Measurements from ENCODE around the gene UBN2.

The UBN2 gene

DNA sequence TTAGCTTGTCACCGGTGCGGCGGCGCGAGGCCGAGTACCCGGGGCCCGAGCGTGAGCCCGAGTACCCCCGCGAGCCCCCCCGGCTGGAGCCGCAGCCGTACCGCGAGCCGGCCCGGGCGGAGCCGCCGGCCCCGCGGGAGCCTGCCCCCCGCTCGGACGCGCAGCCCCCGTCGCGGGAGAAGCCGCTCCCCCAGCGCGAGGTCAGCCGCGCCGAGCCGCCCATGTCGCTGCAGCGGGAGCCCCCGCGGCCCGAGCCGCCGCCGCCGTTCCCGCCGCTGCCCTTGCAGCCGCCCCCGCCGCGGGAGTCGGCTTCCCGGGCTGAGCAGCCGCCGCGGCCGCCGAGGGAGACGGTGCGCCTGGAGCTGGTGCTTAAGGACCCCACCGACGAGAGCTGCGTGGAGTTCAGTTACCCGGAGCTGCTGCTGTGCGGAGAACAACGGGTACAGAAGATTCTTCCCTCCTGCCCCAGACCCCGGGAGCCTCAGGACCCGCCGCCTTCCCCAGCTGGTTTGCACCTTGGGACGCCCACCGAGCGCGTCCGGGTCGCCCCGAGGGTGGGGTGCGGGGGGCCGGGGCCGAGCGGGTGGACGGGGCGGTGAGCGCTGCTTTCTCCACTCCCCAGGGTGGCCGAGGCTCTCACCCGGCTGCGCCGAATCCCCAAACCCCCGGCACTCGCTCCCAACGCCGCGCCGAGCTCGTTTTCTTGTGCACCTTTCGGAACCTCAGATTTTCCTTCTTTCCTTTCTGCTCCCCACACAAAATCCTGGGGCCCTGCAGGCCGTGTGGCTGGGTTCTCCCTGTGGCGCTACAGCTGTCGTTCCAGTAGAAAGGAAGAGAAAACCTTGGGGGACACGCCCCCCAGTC lies 708 bp downstream of the UBN2 start:
- peak in 1 of 2 donors; percentile 1 for DNase-seq (ENCODE audit: low read depth in 2 of 2)

DNA sequence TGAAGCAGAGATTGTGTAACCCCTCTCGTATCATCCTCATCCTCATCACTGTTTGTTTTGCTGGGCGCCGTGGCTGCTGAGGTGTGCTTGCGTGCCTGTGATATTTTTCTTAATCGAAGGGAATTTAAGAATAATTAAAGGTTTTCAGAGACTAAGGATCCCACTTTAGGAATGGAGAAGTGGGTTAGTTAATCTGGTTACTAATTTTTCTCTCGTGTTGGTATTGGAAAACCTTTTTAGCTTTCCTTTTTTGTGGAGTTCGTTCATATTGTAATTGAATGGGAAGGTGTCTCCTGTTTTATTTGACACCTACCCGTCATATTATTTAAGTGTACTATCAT lies 1.3 kb downstream of the UBN2 start:
- DNase-seq (ENCODE audit: low read depth in 2 of 2): no peak

DNA sequence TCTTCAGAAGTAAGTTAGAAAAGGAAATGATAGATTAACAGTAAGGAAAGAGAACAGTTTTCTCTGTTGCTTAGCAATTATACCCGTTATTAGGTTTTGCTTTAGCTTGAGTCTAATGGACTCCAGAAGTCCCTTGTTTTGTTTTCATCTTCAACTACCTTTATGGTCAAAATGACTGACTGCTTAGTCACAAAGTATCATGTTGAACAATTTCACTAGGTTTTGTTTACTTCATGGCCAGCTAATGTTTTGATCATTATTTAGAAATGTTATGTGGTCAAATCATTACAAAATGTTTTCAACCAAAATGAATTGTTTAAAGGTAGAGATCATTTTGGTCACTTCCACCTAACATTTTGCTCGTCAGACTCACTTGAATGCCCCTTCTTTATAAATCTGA lies 1.9 kb downstream of the UBN2 start:
- no peak for DNase-seq (ENCODE audit: low read depth in 2 of 2)

DNA sequence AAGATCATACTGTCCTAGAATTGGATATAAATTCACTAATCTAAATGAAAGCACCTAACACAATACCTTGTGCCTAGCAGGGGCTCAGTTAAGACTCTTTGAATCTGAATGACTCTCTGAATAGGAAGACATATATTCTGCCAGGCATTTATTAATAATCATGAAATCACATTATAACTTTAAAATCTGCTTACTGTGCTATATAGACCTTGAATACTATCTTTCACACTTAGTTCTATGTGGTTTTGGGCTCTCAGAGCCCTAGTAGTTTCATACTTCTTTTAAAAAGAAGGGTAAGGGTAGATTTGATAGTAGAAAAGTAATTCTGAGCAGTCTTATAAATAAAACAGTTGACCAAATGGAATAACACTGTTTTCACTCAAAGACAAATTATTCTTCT lies 10.2 kb downstream of the UBN2 start:
- no peak for DNase-seq (ENCODE audit: low read depth in 2 of 2)

DNA sequence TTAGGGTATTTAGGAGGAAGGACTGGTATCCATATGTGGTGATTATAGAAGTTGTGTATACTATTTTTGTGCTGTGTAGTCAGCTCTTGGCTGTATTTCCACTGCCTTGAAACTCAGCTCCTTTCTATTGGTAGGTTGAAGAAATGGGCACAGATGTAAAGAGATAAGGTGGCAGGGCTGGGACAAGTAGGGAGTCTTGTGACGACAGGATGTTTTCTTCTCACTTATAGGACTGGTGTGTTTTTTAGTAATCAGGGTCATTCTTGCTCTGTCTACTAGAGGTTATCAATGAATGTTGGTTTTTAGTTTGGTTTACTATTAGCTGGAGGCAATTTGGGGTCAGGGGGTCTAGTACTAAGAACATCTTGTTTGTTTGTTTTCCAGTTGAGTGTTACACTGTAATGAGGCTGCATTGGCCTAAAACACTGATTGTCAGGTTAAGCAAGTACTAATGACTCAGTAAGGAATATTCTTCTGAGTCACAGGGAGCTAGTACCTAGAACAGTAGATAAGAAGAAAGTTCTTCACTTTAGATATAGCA lies 11.8 kb downstream of the UBN2 start:
- no peak for DNase-seq (ENCODE audit: low read depth in 2 of 2)

DNA sequence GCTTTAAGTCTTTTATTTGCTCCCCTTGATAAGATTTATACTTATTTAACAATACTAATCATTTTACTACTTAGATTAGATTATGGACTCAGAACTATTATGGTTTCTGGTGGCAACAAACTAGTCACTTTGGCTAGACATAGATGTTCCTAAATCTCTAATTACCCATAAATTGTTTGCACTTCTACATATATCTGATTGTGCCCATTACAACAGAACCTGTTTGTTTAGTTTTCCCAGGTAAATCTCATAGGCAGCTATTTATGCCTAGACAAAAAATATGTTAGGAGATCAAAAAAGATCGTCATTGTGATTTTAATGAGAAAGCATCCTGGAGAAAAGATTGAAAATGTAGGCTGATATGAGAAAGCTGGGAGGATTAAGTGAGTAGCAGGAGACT lies 14.4 kb downstream of the UBN2 start:
- DNase-seq (ENCODE audit: low read depth in 2 of 2): no peak

DNA sequence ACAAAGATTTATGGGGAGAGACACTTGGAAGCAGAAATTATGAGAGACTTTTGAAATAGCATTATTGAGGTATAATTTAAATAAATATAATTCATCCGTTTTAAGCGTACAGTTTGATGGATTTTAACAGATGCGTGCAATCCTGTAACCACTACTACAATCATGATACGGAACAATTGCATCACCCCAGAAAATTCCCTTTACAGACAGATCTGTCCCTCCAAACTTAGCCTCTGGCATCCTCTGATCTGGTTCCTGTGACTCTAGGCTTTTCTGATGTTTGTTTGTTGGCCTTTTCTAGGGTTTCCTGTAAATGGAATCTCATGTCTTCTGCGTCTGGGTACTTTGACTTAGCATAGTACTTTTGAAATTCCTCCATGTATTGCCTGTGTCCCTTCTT lies 15.5 kb downstream of the UBN2 start:
- DNase-seq (ENCODE audit: low read depth in 2 of 2): no peak

DNA sequence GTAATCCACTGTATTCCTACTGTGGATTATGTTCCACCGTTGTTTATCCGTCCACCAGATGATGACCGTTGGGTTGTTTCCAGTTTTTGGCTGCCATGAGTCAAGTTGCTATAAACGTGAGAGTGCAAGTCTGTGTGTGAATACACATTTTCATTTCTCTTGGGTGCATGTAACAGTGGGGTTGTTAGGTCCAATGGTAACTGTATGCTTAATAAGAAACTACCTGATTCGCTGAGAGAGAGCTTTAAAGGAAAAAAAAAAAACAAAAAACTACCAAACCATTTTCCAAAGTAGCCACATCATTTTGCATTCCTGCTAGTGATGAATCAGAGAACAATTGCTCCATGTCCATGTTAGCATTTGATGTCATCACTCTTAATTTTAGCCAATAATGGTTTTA lies 15.9 kb downstream of the UBN2 start:
- no peak for DNase-seq (ENCODE audit: low read depth in 2 of 2)

DNA sequence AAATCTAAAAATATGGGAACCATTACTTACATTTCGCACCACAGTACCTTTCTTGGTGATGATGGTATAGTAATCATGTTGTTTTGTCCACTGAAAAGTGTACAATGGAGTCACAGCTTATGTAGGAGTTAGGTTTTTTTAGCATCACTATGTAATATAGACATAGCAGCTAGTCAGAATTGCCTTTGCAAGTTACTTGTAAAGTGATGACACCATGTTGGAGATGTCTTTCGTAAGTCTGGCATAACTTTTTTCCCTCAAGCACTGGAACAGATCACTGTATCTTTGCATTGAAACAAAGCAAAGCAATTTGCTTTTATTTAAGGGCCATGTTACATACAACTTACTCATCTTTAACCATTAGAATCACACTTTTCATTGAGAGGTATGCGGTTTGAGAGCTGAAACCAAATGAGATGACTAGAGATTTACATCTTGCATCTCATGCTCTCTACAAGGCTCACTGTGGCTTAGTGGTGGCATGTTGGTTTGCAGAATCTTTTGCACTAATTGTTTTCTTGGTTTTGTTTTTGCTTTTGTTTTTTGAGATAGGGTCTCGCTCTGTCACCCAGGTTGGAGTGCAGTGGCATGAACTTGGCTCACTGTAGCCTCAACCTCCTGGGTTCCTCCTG lies 18.3 kb downstream of the UBN2 start:
- DNase-seq (ENCODE audit: low read depth in 2 of 2): no peak

DNA sequence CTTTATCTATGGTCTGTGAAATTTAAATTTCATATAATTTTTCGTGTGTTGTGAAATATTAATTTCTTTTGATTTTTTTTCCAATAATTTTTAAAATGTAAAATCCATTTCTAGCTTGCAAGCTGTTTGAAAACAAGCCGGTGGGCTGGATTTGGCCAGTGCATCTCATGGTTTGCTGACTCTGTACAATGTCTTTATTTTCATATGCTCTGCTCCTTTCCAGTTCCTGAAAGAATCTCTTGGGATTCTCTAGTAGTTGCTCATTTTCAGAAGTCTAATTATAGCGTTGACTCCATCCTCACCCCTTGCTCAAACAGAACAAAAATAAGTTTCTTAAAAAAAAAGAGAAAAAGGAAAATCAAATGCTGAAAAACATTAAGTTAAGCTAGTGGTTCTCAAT lies 21.4 kb downstream of the UBN2 start:
- no peak for DNase-seq (ENCODE audit: low read depth in 2 of 2)

DNA sequence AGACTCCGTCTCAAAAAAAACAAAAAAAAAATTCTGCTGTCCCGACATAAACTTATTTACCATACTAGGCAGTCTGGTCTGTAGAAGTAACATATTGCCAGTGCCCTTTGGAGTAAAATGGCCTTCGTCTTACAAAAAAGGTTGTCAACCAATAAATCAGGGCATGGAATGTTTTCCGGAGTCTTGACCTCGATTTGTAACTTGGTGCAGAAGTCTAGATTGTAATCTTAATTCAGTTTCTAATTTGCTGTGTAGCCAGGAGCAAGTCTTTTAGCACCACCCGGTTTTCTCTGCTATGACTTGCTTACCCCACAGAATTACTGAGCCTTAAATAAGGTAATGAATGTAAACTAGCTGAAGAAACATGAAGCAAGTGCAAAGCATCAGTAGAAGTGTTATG lies 23.2 kb downstream of the UBN2 start:
- no peak for DNase-seq (ENCODE audit: low read depth in 2 of 2)

DNA sequence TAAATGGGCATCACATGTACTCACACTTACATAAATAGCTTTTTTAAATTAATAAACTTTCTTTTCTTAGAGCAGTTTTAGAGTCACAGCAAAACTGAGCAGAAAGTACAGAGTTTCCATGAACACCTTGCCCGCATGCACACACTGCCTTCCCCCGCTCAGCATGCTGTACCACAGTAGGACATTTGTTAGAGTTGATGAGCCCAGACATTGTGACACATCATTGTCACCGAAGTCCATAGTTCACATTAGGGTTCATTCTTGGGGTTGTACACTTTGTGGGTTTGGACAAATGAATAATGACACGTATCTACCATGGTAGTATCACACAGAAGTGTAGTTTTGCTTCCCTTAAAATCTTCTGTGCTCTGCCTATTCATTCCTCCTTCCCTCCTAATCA lies 23.7 kb downstream of the UBN2 start:
- no peak for DNase-seq (ENCODE audit: low read depth in 2 of 2)

DNA sequence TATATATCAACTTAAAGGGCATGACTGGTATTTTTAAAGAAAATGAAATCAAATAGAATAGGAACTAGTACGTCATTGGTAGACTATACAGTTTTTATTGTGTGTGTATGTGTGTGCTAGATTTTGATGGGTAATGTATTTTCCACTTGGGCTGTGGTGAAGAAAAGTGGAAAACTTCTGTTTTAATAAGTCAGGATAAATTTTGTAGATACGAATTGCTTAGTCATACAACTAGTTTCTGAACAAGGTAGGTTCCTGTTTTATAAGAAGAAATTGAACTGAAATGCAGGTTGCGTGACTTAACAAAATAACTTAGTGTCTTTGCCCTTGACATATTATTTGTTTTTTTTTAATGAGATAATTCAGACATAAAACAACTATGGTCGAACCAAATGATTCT lies 24.3 kb downstream of the UBN2 start:
- DNase-seq (ENCODE audit: low read depth in 2 of 2): no peak

DNA sequence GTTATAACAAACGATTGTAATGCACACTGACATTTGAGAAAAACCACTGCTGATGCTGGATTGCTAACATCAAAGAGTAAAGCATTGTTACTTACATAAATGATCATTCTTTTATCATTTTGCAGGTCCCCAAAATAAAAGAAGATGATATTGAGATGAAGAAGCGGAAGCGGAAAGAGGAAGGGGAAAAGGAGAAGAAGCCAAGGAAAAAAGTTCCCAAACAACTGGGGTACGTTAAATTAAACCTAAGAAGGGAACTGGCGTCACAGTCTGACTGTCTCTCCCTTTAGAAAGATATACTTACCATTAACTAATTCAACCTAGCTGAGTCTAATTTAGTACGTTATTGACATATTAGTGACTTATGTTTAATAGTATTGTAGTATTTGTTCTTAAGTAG lies 28.1 kb downstream of the UBN2 start:
- no peak for DNase-seq (ENCODE audit: low read depth in 2 of 2)

DNA sequence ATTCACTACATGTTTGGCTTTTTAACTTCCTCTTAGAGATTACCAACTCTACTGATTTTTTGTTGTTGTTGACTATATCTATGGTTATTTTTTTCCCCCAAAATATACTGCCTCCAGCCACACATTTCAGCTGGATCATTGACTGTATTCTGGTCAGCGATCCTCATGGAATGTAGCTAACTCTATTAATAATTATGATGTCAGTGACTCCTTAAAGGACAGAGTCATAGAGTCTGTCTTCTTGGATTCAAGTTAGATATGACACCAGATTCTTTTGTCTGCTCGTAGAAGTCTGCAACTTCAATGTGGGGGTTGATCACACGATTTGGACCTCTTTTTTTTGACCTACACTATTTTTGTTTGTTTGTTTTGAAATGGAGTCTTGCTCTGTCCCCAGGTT lies 33.2 kb downstream of the UBN2 start:
- DNase-seq (ENCODE audit: low read depth in 2 of 2): no peak

DNA sequence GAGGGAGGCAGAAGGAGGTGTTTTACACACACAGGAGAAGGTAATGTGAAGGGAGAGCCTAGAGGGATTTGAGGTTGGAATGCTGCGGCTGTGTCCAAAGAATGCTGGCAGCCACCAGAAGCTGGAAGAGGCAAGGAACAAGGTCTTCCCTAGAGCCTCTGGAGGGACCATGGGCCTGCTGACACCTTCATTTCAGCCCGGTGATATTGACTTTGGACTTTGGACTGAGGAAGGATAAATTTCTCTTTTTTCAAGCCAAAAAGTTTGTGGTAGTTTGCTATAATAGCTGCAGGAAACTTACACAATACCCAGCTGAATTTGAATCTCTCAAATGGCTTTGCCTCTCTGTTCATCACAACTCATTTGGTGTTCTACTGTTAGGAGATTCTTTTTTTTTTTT lies 34.6 kb downstream of the UBN2 start:
- DNase-seq (ENCODE audit: low read depth in 2 of 2): no peak

DNA sequence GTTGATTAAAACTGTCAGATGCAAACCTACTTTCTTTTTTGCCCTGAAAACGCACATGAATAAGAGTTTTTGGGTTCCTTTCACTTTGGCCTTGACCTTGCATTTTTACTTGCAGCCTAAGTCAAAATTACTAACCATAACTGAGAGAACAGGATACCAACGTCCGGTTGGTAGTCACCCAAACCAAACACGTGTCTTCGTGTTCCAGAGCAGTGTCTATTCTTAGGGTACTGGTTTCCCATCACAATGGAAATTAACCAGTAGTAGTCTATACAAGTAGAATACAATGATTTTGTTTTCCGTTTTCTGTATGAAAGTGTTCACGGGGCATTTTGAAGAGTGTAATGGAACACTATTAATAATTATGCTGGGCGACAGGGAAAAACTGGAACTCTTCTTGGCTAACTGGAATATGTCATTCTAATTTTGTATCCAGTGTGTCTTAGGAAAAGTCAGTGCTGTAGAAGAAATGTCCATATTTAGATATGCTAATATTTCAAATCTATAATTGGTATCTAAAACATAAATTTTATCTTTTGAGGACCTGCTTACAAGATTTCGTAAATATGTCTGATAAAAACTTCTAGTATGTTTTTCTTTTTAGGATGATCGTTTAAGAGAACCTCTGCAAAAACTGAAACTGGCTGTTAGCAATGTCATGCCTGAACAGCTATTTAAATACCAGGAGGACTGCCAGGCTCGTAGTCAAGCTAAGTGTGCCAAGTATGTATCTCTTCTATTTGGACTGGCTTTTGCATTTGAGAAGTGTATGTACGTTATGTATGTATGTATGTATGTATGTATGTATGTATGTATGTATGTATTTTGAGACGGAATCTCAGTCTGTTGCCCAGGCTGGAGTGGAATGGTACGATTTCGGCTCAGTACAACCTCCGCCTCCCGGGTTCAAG lies 40.9 kb downstream of the UBN2 start:
- DNase-seq (ENCODE audit: low read depth in 2 of 2): no peak

DNA sequence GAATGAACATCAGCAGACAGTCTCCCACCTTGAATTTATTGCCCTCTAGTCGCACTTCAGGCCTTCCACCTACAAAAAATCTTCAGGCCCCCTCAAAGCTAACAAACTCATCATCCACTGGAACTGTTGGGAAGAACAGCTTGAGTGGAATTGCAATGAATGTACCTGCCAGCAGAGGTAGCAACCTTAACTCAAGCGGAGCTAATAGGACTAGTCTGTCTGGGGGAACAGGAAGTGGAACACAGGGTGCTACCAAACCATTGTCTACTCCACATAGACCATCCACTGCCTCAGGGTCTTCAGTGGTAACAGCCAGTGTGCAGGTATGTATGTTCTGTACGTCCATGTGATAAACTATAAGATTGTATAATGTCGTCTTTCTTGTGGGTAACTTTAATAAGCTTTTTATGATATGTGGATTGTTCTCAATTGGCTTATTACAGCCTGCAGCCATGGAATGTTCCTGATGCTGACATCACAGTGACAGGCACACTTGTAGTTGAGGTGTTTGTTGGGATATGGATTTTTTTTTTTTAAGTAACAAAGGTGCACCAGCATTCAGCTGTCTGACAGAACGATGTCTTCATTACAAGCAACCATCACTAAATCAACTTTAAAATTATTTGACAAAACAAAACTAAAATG lies 53.3 kb downstream of the UBN2 start:
- no peak for DNase-seq (ENCODE audit: low read depth in 2 of 2)

DNA sequence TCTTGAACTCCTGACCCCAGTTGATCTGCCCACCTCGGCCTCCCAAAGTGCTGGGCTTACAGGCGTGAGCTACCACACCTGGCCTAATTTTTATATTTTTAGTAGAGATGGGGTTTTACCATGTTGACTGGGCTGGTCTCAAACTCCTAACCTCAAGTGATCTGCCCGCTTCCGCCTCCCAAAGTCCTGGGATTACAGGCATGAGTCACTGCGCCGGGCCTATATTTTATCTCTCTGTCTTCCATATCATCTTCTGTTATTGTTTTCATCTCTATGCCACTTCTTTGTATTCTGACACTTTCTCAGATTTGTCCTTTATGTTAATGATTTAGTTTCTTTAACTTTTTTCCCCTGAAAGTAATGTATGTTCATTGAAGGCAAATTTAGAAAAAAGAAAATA lies 55.1 kb downstream of the UBN2 start:
- DNase-seq (ENCODE audit: low read depth in 2 of 2): no peak

DNA sequence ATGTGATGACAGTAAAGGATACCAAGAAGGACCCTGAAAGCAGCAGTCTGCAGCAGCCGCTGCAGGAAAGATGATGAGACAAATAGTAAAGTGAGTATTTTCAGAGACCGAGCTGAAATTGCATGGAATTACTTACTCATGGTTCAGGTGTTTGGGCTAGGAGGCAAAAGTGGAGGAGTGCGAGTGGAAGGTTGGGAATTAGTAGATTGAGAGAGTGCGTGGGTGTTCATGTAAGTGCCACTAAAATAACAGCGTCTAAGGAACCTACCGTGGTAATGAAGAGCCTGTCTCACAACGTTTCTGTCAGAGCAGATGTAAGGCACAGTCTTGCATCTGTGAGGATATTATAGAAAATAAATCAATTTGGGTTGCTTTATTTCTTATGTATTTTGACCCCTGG lies 61.8 kb downstream of the UBN2 start:
- DNase-seq (ENCODE audit: low read depth in 2 of 2): no peak

DNA sequence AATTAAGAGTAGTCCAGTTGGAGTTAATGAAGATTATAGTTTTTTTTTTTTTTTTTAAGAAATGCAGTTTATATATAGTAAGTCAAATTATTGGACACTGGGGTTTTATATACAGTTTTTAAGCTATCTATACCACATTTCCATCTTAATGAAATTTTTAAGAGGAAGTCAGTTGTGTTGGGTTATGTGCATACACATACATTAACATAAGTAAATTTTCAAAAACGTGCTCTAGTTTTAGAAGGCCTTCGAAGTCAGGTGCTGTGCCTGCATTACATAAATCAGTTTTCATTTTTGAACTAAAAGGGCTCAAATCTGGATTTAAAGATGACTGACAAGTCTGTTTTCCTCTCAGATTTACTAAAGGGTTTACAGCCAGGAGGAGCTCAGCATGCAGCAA lies 62.5 kb downstream of the UBN2 start:
- no peak for DNase-seq (ENCODE audit: low read depth in 2 of 2)

DNA sequence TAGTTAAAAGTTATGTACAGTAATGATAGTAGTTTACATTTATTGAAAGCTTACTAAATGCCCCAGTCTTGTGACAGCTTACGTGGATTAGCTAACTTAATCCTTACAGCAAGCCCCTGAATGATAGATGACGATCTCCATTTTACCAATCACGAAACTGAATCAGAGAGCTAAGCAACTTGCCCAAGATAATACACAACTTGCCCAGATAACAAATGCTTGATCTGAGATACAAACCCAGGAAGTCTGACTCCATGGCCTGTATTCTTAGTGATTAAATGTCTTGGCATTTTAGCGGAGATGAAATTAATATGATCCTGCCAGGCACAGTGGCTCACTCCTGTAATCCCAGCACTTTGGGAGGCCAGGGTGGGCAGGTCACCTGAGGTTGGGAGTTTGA lies 63.2 kb downstream of the UBN2 start:
- no peak for DNase-seq (ENCODE audit: low read depth in 2 of 2)
